Effector CD4-positive, alpha-beta T cell (primary cell): ENCODE results near the gene STK17A.
A peak's percentile ranks its signal among the peaks of the same experiment; 100 is the strongest.

Experiments
- DNase-seq: peaks from one replicate; pipeline ENCODE4 v3.0.0-alpha.2; 2020
- total RNA-seq: gene quantifications from one replicate; lab custom pipeline; 2026; lab: John Stamatoyannopoulos, UW

Gene STK17A
- 356 reads per million, percentile 96 among the genes with 10 or more reads in this experiment for total RNA-seq

- DNase-seq: peak; percentile 92
Observed at GRCh38 chr7:43582503-43583423, at the start of gene STK17A. Gene STK17A (plus strand): TSS chr7:43583108. CDS start chr7:43583244, 136 bp downstream.

DNA sequence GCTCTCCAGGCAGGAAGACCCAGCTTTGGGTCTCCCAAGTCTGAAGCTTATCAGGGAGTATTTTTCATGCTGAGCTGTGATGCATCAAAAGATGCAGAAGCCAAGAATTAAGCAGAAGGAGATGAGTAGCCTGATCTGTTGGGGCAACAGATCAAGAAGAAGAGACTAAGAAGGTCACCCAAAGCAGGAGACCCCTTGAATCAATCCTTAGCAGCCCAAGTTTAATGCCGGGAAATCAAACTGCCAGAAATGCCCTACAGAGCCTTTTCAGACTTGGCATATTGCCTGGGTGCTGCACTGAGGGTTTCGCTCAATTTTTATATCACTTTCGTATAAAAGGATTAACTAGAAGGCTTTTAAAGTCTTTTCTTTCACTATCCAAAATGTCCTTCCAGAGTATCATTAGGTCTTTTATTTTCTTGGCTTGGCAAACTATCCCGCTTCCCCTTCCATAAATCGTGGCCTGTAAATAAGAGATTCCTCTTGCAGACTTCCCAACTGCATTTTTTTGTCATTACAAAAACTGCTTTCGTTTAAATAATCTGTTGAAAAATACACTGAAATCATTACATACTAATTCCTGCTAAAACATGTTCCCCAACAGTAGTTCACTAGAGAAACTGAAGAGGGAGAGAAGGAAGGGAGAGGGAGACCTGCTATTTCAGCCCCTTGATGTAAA is 49.0 kb upstream of the STK17A start:
- no peak for DNase-seq

DNA sequence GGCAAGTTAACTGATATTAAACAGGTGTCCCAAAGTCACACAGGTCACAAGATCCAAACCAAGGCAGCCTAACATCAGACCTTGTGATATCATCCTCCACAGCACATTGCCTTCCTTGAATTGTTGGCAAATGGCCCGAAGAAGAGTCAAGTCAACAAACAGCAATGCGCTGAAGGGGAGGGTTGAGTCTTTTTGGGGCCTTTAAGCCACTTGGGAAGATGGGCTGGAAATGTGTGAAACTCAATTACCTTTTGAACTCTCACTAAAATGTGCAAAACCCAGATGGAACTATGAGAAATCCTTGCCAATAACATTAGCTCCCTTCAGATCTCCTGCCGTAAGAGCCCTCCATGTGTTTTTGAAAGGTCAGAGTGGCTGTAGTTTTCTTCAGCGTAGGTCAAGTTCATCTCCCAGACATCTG is 47.9 kb upstream of the STK17A start:
- no peak for DNase-seq

DNA sequence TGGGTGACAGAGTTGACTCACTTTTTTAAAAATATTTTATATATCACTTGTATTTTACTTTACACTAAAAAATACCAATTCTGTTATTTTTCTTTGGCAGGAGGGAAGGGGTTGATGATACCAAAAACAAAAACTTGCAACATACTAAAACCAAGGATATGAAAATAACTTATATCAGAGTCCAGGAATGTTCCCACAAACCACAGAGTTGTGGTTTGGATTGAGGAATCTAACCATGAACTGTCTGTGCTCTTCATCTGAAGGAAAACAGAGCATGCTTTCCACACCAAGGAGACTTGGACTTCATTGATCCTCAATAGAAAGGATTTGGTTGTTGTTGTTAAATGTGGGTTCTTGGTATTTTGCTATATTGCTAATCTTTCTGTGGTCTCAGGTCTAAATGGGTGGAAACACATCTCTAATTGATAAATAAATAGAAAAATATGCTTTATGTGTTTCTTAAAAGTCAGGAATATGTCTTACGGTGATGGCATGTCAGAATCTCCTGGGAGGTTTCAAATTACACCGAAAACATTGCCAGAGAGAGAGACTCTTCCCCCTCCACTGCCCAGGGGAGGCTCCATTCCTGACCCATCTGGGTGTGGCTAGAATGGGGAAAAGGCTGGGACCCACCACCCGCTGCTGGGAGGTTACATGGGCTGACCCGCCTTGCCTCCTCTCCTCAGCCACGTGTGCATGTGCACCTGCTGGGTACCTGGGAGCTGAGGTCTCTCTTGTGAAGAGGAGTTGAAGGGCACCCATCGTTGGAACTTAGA is 46.9 kb upstream of the STK17A start:
- no peak for DNase-seq

DNA sequence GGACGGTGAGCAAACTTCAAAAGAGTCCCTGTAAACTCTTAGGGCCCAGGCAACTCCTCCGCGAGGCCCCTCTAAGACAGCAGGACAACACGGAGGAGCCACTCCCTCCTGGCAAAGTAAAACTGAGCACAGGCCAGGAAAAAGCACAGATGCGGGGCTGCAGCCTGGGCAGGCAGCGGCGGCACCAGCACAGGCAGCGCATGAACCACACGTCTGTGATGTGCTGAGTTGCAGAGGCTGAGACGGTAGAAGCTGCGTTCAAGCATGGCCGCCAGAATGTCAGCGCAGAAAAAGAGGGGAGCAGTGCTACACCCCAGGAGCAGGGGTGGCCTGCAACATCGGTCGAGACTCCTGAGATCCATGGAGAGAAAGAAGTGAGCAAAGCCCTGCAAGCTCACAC is 46.1 kb upstream of the STK17A start:
- DNase-seq: no peak

GRCh38 chr7:43537765-43538403 is 45.0 kb upstream of the STK17A start:
- DNase-seq: no peak

- no peak for DNase-seq
Observed at GRCh38 chr7:43538404-43538771, 44.5 kb upstream of the STK17A start.

- DNase-seq: no peak
Observed at GRCh38 chr7:43540471-43540870, 42.4 kb upstream of the STK17A start.

DNA sequence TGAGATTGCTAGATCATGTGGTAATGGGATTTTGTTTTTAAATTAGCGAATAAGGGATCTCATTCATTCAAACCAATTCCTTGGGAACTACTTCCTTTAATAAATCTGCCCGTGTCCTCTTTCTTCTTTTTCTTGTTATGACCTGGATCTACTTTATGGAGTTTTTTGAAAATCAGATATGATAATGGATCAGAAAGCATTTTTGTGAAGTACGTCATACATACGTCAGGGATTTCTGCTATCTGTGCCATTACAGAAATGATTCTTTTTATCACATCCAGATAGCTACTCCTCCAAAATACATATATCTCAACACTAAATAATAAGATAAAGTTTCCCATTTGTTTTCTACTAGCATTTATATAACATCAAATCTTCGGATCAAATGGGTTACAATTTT is 40.2 kb upstream of the STK17A start:
- no peak for DNase-seq

DNA sequence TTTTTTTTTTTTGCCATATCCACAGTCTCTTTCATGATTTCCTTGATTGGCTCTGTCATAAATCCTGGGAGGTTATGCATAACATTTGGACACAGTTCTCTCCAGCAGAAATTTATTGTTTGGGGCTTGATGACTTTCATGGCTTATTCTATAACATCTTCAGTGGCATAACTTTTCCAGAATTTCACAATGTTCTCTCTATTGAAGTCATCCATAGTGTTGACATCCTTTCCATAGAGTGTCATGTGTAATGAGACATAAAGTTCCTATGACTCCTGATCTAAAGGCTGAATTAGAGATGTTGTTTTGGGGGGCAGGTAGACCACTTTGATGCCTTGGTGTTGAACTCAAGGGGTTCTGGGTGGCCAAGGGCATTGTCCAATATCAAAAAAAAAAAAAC is 36.7 kb upstream of the STK17A start:
- DNase-seq: no peak

GRCh38 chr7:43550427-43550826 is 32.5 kb upstream of the STK17A start:
- DNase-seq: no peak

GRCh38 chr7:43552122-43552521 is 30.8 kb upstream of the STK17A start:
- no peak for DNase-seq

DNA sequence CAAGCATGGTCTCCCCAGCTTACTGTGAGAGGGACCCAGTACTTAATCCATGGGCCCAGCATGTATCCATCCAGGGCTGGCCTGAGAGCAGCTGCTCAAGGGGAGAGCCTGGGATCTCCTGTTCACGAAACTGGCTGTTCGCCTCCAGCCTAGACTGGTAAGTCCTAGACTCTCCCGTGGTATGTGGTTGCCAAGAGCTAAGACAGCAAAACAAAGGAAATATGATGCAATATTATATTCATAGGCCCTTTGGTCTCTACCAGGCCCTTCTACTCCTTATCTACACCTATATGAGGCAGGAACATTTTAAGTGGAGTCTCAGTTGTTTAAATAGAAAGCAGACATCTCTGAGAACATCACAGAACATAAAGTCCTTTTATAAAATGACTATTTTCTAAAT is 28.9 kb upstream of the STK17A start:
- DNase-seq: no peak

GRCh38 chr7:43554423-43554822 is 28.5 kb upstream of the STK17A start:
- DNase-seq: no peak

DNA sequence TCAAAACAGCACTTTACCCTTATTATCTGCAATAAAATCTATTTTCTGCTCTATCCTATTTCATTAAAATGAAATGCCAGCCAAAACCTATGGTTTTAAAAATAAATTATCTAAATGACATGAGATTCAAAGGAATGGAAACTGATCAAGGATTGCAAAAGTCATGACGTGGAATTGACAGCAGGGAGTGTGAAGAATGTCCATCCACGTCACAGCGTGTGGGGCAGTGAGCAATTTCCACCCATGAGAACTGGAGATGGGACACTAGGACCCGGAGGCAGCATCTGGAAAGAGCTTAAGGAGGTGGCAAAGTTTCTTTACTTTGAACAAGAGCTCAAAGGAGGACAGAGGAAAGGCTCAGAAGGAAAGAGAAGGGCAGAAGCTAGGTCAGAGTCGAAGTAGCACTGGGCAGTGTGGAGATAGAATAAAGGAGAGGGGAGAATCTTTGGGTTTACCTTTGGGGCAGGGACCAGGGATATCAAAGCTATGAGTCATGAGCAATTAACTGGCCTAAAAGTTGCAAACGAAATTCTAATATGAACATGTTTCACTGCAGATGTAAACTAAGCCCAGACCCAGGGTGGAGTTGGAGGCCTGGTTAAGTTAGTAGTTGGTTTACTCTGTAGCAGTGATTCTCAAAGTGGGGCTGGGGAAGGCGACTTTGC is 24.9 kb upstream of the STK17A start:
- no peak for DNase-seq

GRCh38 chr7:43559171-43559945 is 23.6 kb upstream of the STK17A start:
- no peak for DNase-seq

- no peak for DNase-seq
Observed at GRCh38 chr7:43559946-43560335, 23.0 kb upstream of the STK17A start.

DNA sequence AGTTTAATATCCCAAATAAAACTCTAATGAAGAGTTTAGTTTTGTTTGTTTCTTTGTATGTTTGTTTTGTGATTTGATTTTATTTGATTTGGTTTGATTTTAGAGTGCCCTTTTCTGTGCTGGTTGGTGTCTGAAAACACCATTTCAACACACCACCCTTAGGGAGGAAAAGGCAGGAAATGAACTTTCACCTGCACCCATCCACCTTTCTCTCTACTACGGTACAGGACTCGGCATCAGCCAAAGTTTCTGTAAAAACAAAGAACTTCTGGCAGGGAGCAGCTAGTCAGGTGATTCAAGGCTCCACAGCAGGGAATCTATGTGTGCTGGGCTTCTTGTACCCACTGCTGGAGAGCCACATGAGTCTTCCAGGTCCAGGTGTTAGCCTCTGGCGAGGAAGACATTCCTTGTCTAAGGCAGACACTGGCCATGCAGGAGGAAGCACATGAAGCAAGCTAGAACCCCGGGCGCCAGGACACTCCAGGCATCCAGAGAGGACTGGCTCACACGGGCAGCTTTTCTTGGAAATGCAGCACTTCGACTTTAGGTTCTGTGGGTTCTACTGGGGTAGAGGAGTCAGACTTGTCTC is 22.1 kb upstream of the STK17A start:
- DNase-seq: no peak

GRCh38 chr7:43562383-43562782 is 20.5 kb upstream of the STK17A start:
- no peak for DNase-seq

GRCh38 chr7:43565786-43566185 is 17.1 kb upstream of the STK17A start:
- DNase-seq: no peak

GRCh38 chr7:43568529-43568928 is 14.4 kb upstream of the STK17A start:
- no peak for DNase-seq
